SK-N-SH (cell line): ENCODE measurements around the gene FOXP2. TPM values are rescaled to one million over a fixed set of nuclear protein-coding genes. Genes with fewer than 3 reads are reported as not detected.

ENCODE experiments used
- CTCF ChIA-PET: fragments of 300-600, 350-600 bp; formaldehyde crosslinking; extraction: SDS; loops from one replicate; lab custom pipeline; 2021; lab: Yijun Ruan, JAX
- POLR2A ChIA-PET: fragments of 350-600 bp; sonication (Branson Sonifier 250); formaldehyde crosslinking; extraction: SDS; loops from one replicate; lab custom pipeline; 2020; ENCODE audit warnings: antibody characterized with exemption, inconsistent platforms; lab: Yijun Ruan, JAX
- DNase-seq: peaks from one replicate; pipeline ENCODE4 v3.0.0; 2012
- H2AFZ ChIP-seq: fragments of 200-600 bp; sonication (generic); 2 replicates; pipeline ENCODE4 v1.8.1; 2016; ENCODE audit warnings: antibody characterized with exemption, mild to moderate bottlenecking, low read depth
- H3F3A ChIP-seq: fragments of 200-600 bp; sonication (generic); replicated peaks from 2 replicates; pipeline ENCODE3; 2016; ENCODE audit warnings: antibody characterized with exemption, mild to moderate bottlenecking; ENCODE audit not compliant: insufficient read depth
- H3K27ac ChIP-seq, 2 experiments: fragments of 200-500 bp in 1 of 2; fragments of 200-600 bp in 1 of 2; sonication (Bioruptor generic) in 1 of 2; sonication (generic), shearing (Covaris generic) in 1 of 2; 2 replicates each; pipeline versions ENCODE4 v1.5.1 to v1.6.1; 2014 to 2016; ENCODE audit warnings: low read depth in 2 of 2, inconsistent platforms in 1 of 2, low read length in 1 of 2, mild to moderate bottlenecking in 1 of 2, mixed read lengths in 1 of 2
- H3K27me3 ChIP-seq: fragments of 200-600 bp; sonication (generic), shearing (Covaris generic); 2 replicates; pipeline ENCODE4 v1.6.1; 2016; ENCODE audit warnings: mixed run types; ENCODE audit not compliant: insufficient read depth
- H3K36me3 ChIP-seq, 2 experiments: fragments of 200-500 bp in 1 of 2; fragments of 200-600 bp in 1 of 2; sonication (Bioruptor generic) in 1 of 2; sonication (generic) in 1 of 2; replicated peaks in 1 of 2; 2 replicates each; pipeline versions ENCODE3 to v1.5.1; 2014 to 2016; ENCODE audit warnings: low read length in 1 of 2, mild to moderate bottlenecking in 1 of 2; ENCODE audit not compliant: insufficient read depth in 2 of 2, control insufficient read depth in 1 of 2
- H3K4me1 ChIP-seq, 2 experiments: fragments of 200-500 bp in 1 of 2; fragments of 200-600 bp in 1 of 2; sonication (Bioruptor generic) in 1 of 2; sonication (generic), shearing (Covaris generic) in 1 of 2; 2 replicates each; pipeline versions ENCODE4 v1.5.1 to v1.6.1; 2014 to 2016; ENCODE audit warnings: low read depth in 1 of 2, low read length in 1 of 2, mixed run types in 1 of 2; ENCODE audit not compliant: insufficient read depth in 2 of 2, control insufficient read depth in 1 of 2
- H3K4me2 ChIP-seq: fragments of 200-600 bp; sonication (generic), shearing (Covaris generic); 2 replicates; pipeline ENCODE4 v1.6.1; 2017; ENCODE audit warnings: mixed run types
- H3K4me3 ChIP-seq, 2 experiments: fragments of 200-500 bp in 1 of 2; fragments of 200-600 bp in 1 of 2; sonication (Bioruptor generic) in 1 of 2; sonication (generic), shearing (Covaris generic) in 1 of 2; 2 replicates each; pipeline versions ENCODE4 v1.5.1 to v1.8.1; 2014 to 2016; ENCODE audit warnings: low read depth in 2 of 2, inconsistent platforms in 1 of 2, low read length in 1 of 2, mild to moderate bottlenecking in 1 of 2, mixed read lengths in 1 of 2, moderate library complexity in 1 of 2
- H3K79me2 ChIP-seq: fragments of 200-600 bp; sonication (generic); 2 replicates; pipeline ENCODE4 v1.8.1; 2017; ENCODE audit warnings: mild to moderate bottlenecking; ENCODE audit not compliant: insufficient read depth
- H3K9ac ChIP-seq: fragments of 200-600 bp; sonication (generic); 2 replicates; pipeline ENCODE4 v1.6.1; 2017; ENCODE audit warnings: mixed run types
- H3K9me2 ChIP-seq: fragments of 200-600 bp; sonication (generic); 2 replicates; pipeline ENCODE4 v1.6.1; 2017; ENCODE audit warnings: mixed run types
- H3K9me3 ChIP-seq: fragments of 200-600 bp; sonication (generic); 2 replicates; pipeline ENCODE4 v1.6.1; 2017; ENCODE audit warnings: mixed run types, mild to moderate bottlenecking, moderate library complexity
- H4K20me1 ChIP-seq: fragments of 200-600 bp; sonication (generic); 2 replicates; pipeline ENCODE4 v1.6.1; 2017; ENCODE audit warnings: mild to moderate bottlenecking, mixed run types; ENCODE audit not compliant: insufficient read depth
- FOSL2 ChIP-seq: IDR thresholded peaks from 2 replicates; pipeline ENCODE4 v1.4.0; 2012; ENCODE audit warnings: low read depth, mild to moderate bottlenecking, moderate library complexity, borderline replicate concordance
- NFIC ChIP-seq: IDR thresholded peaks from 2 replicates; pipeline ENCODE4 v1.4.0; 2012; ENCODE audit warnings: borderline replicate concordance
- PBX3 ChIP-seq: IDR thresholded peaks from 2 replicates; pipeline ENCODE4; 2012
- TCF12 ChIP-seq: IDR thresholded peaks from 2 replicates; pipeline ENCODE4 v1.4.0; 2012
- USF1 ChIP-seq: IDR thresholded peaks from 2 replicates; pipeline ENCODE4 v1.4.0; 2012; ENCODE audit warnings: low read depth, borderline replicate concordance
- USF2 ChIP-seq: fragments of 150-350 bp; IDR thresholded peaks from 2 replicates; pipeline ENCODE4 v1.6.1; 2017; ENCODE audit warnings: antibody characterized with exemption, low read length, low read depth, borderline replicate concordance
- YY1 ChIP-seq: IDR thresholded peaks from 2 replicates; pipeline ENCODE4 v1.4.0; 2012; ENCODE audit warnings: low read depth, mild to moderate bottlenecking
- WGBS: methylation state at CpG from one replicate; pipeline ENCODE4 v1.1.6; 2017; ENCODE audit warnings: low lambda C conversion rate; 5-methylcytosine and 5-hydroxymethylcytosine counted together
- polyA plus RNA-seq, 3 experiments: library from polyadenylated mRNA; depleted of rRNA; stranded (reverse); fragments of >200 nt; gene quantifications; 2 replicates each; pipeline ENCODE4 v1.2.3, GENCODE V29; 2012

FOXP2 gene
- polyA plus RNA-seq, 1 of the 3 experiments (the other 2 are of a cell fraction): not detected

- CTCF ChIA-PET: no interaction called here
- no peaks in the 10 kb centered on the region for H3K4me1 ChIP-seq
Measured at GRCh38 chr7:114368492-114368891, 46.1 kb upstream of the FOXP2 start.

GRCh38 chr7:114369294-114369693 is 45.3 kb upstream of the FOXP2 start:
- CTCF ChIA-PET: no interaction called here

More at GRCh38 chr7:114368492-114368891, 46.1 kb upstream of the FOXP2 start:
- H2AFZ ChIP-seq: no peak overlapping the region
- POLR2A ChIA-PET: no interaction called here
- H3K79me2 ChIP-seq: no peaks in the 10 kb centered on the region
- no peak overlapping the region for H3K27ac ChIP-seq
- no peaks in the 10 kb centered on the region; the same call in 1 of the 2 replicates for H3K27me3 ChIP-seq
- no peaks in the 10 kb centered on the region for H3F3A ChIP-seq
- DNase-seq: no peak
- no peak overlapping the region for H3K9ac ChIP-seq
- H3K9me3 ChIP-seq: no peaks in the 10 kb centered on the region
- no peak overlapping the region for H3K4me2 ChIP-seq
- H4K20me1 ChIP-seq: no peaks in the 10 kb centered on the region
- TF ChIP-seq FOSL2 (no peak), TCF12 (no peak)
- H3K9me2 ChIP-seq: no peaks in the 10 kb centered on the region
- WGBS: 3% methylated on average over 2 of the region's 2 CpGs
- no peaks in the 10 kb centered on the region for H3K36me3 ChIP-seq
- no peak overlapping the region for H3K4me3 ChIP-seq

More at GRCh38 chr7:114369294-114369693, 45.3 kb upstream of the FOXP2 start:
- no peaks in the 10 kb centered on the region for H3K9me3 ChIP-seq
- no peaks in the 10 kb centered on the region; the same call in 1 of the 2 replicates for H3K27me3 ChIP-seq
- no peaks in the 10 kb centered on the region for H3K4me1 ChIP-seq
- H3K9me2 ChIP-seq: no peaks in the 10 kb centered on the region
- no peak for DNase-seq
- H4K20me1 ChIP-seq: no peaks in the 10 kb centered on the region
- no peak overlapping the region for H3K4me3 ChIP-seq
- whole genome bisulfite sequencing: 3% methylated on average over 2 of the region's 2 CpGs
- POLR2A ChIA-PET: no interaction called here
- H3K36me3 ChIP-seq: no peaks in the 10 kb centered on the region
- H3F3A ChIP-seq: no peaks in the 10 kb centered on the region
- no peaks in the 10 kb centered on the region for H3K79me2 ChIP-seq
- H3K27ac ChIP-seq: no peak overlapping the region
- TF ChIP-seq USF2 (no peak), PBX3 (no peak), USF1 (no peak), YY1 (no peak), NFIC (no peak)
- H2AFZ ChIP-seq: no peak overlapping the region
- H3K4me2 ChIP-seq: no peak overlapping the region
- no peak overlapping the region for H3K9ac ChIP-seq
